ENCODE results near the gene SLC38A3. TPM values are rescaled to one million over a fixed set of nuclear protein-coding genes. Genes with fewer than 3 reads are reported as not detected.

Gene SLC38A3
- total and polyA plus RNA-seq, 2 donors (not counting 1 experiment from before 2014, with no cell fraction given) = not detected

DNA sequence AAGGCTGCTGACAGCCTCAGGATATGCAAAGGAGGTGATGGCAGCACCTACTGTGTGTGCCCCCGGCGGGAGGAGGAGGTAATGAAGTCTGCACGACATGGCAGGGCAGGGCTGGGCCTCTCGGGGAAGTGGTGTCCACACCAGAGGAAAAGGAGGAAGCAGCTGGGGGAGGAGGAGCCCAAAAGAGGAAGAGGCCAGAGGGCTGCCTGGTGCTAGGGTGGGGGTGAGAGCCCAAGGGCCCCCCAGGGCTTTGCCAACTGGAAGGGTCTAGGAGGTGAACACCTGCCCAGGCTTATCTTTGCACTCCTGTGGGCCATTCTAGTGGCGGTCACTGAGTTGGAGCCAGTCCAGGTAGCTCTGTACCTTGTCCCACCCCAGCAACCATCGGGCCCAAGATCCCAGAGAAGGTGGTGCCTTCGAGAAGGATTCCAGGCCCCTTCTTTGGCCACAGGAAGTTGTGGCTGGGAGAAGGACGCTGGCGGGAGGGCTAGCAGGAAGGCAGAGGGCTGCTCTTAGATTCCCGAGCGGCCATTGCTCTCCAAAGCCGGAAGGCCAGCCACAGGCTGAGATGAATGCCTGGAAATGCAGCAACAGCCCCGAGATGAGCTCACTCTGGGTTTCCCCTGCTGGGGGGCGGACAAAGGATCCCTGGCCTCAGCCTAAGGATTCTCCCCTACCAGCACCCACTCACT lies 37.9 kb downstream of the SLC38A3 start:
- peak overlapping the region; percentile 61 for H3K9ac ChIP-seq (ENCODE audit: low read length)
- H2AFZ ChIP-seq (ENCODE audit: insufficient read depth, low read depth, low read length, poor library complexity, severe bottlenecking) = no peak overlapping the region
- intact Hi-C loops (cut with micrococcal nuclease) = no loop called here
- CTCF ChIA-PET = interaction anchor here (0.7 to 27.3 kb wide), 10 partner anchors 6 to 98 kb away, joined by 3 to 596 read pairs (median 6); partner anchors contain the start of genes GNAI2, GNAT1 and RASSF1
- DNase-seq (peak; percentile 86), ATAC-seq (ENCODE audit: low read depth) (peak; percentile 72)
- Mint-ChIP-seq H3K27ac (peak overlapping the region; percentile 98), H3K9me3 (ENCODE audit: insufficient read depth) (no peaks in the 10 kb centered on the region), H3K4me1 (peaks cover 85% of the 10 kb centered on the region), H3K27me3 (no peaks in the 10 kb centered on the region), H3K4me3 (peak overlapping the region; percentile 88)
- H3K9me3 ChIP-seq (ENCODE audit: control extremely low read depth in 1 of 3, control insufficient read depth in 2 of 3, insufficient read depth in 1 of 3, low read length in 2 of 3) = no peaks in the 10 kb centered on the region
- H3K27me3 ChIP-seq (replicated peaks in 1 of 4; ENCODE audit: control extremely low read depth in 1 of 4, control insufficient read depth in 3 of 4, insufficient read depth in 4 of 4, low read length in 3 of 4) = no peaks in the 10 kb centered on the region
- peaks cover 100% of the 10 kb centered on the region for H3K79me2 ChIP-seq (ENCODE audit: control insufficient read depth, insufficient read depth, low read length)
- POLR2A ChIA-PET = interaction anchor here (0.5 to 1.5 kb wide), 8 partner anchors 7 to 1232 kb away, joined by 3 to 8 read pairs (median 4); partner anchors contain the start of gene GNAI2
- 11% methylated on average over 14 of the region's 14 CpGs for WGBS (ENCODE audit: insufficient coverage)
- peaks cover 84 to 96% of the 10 kb centered on the region in 2 donors for H3K4me1 ChIP-seq (ENCODE audit: control insufficient read depth in 2 of 2, insufficient read depth in 2 of 2, low read length in 2 of 2)
- H3K36me3 ChIP-seq (replicated peaks in 1 of 2; ENCODE audit: control extremely low read depth in 1 of 2, control insufficient read depth in 1 of 2, extremely low read depth in 1 of 2, insufficient read depth in 2 of 2, low read length in 1 of 2) = peaks cover 0 to 53% of the 10 kb centered on the region in 2 experiments
- peak overlapping the region; percentile 25 to 52 (median 42) for H3K4me3 ChIP-seq (ENCODE audit: control extremely low read depth in 1 of 5, extremely low read depth in 1 of 5, insufficient read depth in 1 of 5, low read depth in 2 of 5, low read length in 4 of 5)
- H4K20me1 ChIP-seq (ENCODE audit: control insufficient read depth, insufficient read depth, low read length, poor library complexity, severe bottlenecking) = peaks cover 94% of the 10 kb centered on the region
- peak overlapping the region; percentile 81 to 91 for H3K27ac ChIP-seq (ENCODE audit: low read length in 2 of 2)
- TF ChIP-seq EZH2 (IDR thresholded peaks at IDR 0.05; ENCODE audit: borderline replicate concordance, insufficient read depth, low read depth, low read length, poor library complexity, severe bottlenecking) = no peak
- TF ChIP-seq CTCF (IDR thresholded peaks at IDR 0.05) = peak; percentile 40
- H3K4me2 ChIP-seq (replicated peaks; ENCODE audit: low read depth, low read length, poor library complexity, severe bottlenecking) = peak overlapping the region; percentile 76

DNA sequence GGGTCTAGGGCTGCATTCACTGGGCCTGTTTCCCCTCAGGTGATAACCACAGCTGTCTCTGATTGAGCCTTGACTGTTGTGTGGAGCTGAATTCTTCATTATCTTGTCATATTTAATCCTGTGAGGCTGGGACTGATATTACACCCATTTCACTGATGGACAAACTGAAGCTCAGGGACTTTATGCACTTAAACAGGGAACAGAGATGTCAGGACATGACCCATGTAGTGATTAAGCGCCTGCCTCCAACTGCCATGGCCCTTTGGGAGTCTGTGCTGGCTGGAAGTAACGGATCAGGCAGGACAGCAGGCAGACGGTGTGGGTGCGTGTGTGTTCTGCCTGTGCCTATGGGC lies 38.4 kb downstream of the SLC38A3 start:
- Histone ChIP-seq H3K9ac (ENCODE audit: low read length) (peak overlapping the region; percentile 61), H3K4me3 (ENCODE audit: control extremely low read depth in 1 of 5, extremely low read depth in 1 of 5, insufficient read depth in 1 of 5, low read depth in 2 of 5, low read length in 4 of 5) (peak overlapping the region in 4 of 5 experiments; percentile 25 to 52 (median 42)), H3K9me3 (ENCODE audit: control extremely low read depth in 1 of 3, control insufficient read depth in 2 of 3, insufficient read depth in 1 of 3, low read length in 2 of 3) (no peaks in the 10 kb centered on the region), H4K20me1 (ENCODE audit: control insufficient read depth, insufficient read depth, low read length, poor library complexity, severe bottlenecking) (peaks cover 94% of the 10 kb centered on the region), H3K4me2 (replicated peaks; ENCODE audit: low read depth, low read length, poor library complexity, severe bottlenecking) (peak overlapping the region; percentile 76), H3K27ac (ENCODE audit: low read length in 2 of 2) (peak overlapping the region; percentile 81 to 91), H3K27me3 (replicated peaks in 1 of 4; ENCODE audit: control extremely low read depth in 1 of 4, control insufficient read depth in 3 of 4, insufficient read depth in 4 of 4, low read length in 3 of 4) (no peaks in the 10 kb centered on the region), H3K4me1 (ENCODE audit: control insufficient read depth in 2 of 2, insufficient read depth in 2 of 2, low read length in 2 of 2) (peaks cover 82 to 96% of the 10 kb centered on the region in 2 donors), H3K79me2 (ENCODE audit: control insufficient read depth, insufficient read depth, low read length) (peaks cover 100% of the 10 kb centered on the region), H2AFZ (ENCODE audit: insufficient read depth, low read depth, low read length, poor library complexity, severe bottlenecking) (no peak overlapping the region), H3K36me3 (replicated peaks in 1 of 2; ENCODE audit: control extremely low read depth in 1 of 2, control insufficient read depth in 1 of 2, extremely low read depth in 1 of 2, insufficient read depth in 2 of 2, low read length in 1 of 2) (peaks cover 0 to 53% of the 10 kb centered on the region in 2 experiments)
- DNase-seq (no peak), ATAC-seq (ENCODE audit: low read depth) (no peak)
- intact Hi-C loops (cut with micrococcal nuclease) = no loop called here
- Mint-ChIP-seq H3K27me3 (no peaks in the 10 kb centered on the region), H3K9me3 (ENCODE audit: insufficient read depth) (no peaks in the 10 kb centered on the region), H3K4me1 (peaks cover 85% of the 10 kb centered on the region), H3K4me3 (peak overlapping the region; percentile 88), H3K27ac (peak overlapping the region; percentile 98)
- TF ChIP-seq CTCF (IDR thresholded peaks at IDR 0.05) (no peak), EZH2 (IDR thresholded peaks at IDR 0.05; ENCODE audit: borderline replicate concordance, insufficient read depth, low read depth, low read length, poor library complexity, severe bottlenecking) (no peak)
- ChIA-PET CTCF (interaction anchor here (0.7 to 27.3 kb wide), 9 partner anchors 5 to 97 kb away, joined by 3 to 596 read pairs (median 7); partner anchors contain the start of genes GNAI2, GNAT1 and RASSF1), POLR2A (interaction anchor here (0.6 to 1.5 kb wide), 5 partner anchors 8 to 1233 kb away, joined by 4 to 8 read pairs (median 5); partner anchors contain the start of gene GNAI2)
- WGBS (ENCODE audit: insufficient coverage) = 100% methylated on average over 4 of the region's 4 CpGs

Measured in B cell (primary cell).